HG03442 (cell line): ENCODE measurements around the gene GOLPH3.
"Not testable (repeated sequence)": the region's sequence is repeated elsewhere in the genome, so short reads cannot be mapped to it uniquely, and the experiment has no call there.

ENCODE experiments used
- ATAC-seq: cut with Tn5 transposase; IDR thresholded peaks from one replicate; pipeline ENCODE4 v1.9.1; 2021; ENCODE audit warnings: mild to moderate bottlenecking, moderate library complexity; ENCODE audit not compliant: unreplicated experiment

The GOLPH3 gene

GRCh38 chr5:32100691-32101302 is 73.3 kb downstream of the GOLPH3 start:
- ATAC-seq: no peak

GRCh38 chr5:32100230-32100629 is 73.9 kb downstream of the GOLPH3 start:
- no peak for ATAC-seq

- ATAC-seq: no peak
Measured at GRCh38 chr5:32099486-32100035, 74.6 kb downstream of the GOLPH3 start.

- ATAC-seq: no peak
Measured at GRCh38 chr5:32098890-32099310, 75.2 kb downstream of the GOLPH3 start.

GRCh38 chr5:32098291-32098690 is 75.8 kb downstream of the GOLPH3 start:
- no peak for ATAC-seq

- ATAC-seq: no peak
Measured at GRCh38 chr5:32096891-32097595, 77.1 kb downstream of the GOLPH3 start.

- no peak for ATAC-seq
Measured at GRCh38 chr5:32095261-32095671, 78.9 kb downstream of the GOLPH3 start.

- ATAC-seq: no peak
Measured at GRCh38 chr5:32094691-32095090, 79.4 kb downstream of the GOLPH3 start.

GRCh38 chr5:32092938-32093812 is 80.9 kb downstream of the GOLPH3 start:
- ATAC-seq: peak; percentile 93

- no peak for ATAC-seq
Measured at GRCh38 chr5:32090755-32091128, 83.4 kb downstream of the GOLPH3 start.

- no peak for ATAC-seq
Measured at GRCh38 chr5:32090026-32090754, 83.9 kb downstream of the GOLPH3 start.

GRCh38 chr5:32089146-32090000 is 84.7 kb downstream of the GOLPH3 start:
- ATAC-seq: no peak

GRCh38 chr5:32088214-32088613 is 85.9 kb downstream of the GOLPH3 start:
- ATAC-seq: no peak

- no peak for ATAC-seq
Measured at GRCh38 chr5:32087086-32088082, 86.7 kb downstream of the GOLPH3 start.

- no peak for ATAC-seq
Measured at GRCh38 chr5:32083981-32084430, 90.1 kb downstream of the GOLPH3 start.

GRCh38 chr5:32082701-32083100 is 91.4 kb downstream of the GOLPH3 start:
- ATAC-seq: no peak

- ATAC-seq: not testable (repeated sequence)
Measured at GRCh38 chr5:32080565-32080964, 93.6 kb downstream of the GOLPH3 start.

GRCh38 chr5:32078855-32079254 is 95.3 kb downstream of the GOLPH3 start:
- ATAC-seq: not testable (repeated sequence)
